GM06990 (cell line): ENCODE results near the gene RPH3AL.

Experiments
- DNase-seq: peaks from one replicate; pipeline ENCODE4 v3.0.0-alpha.2; 2011; ENCODE audit not compliant: insufficient read length; ENCODE audit errors: extremely low read depth
- H3K27me3 ChIP-seq: replicated peaks from 2 replicates; pipeline ENCODE4 v1.6.0; 2011; ENCODE audit warnings: low read length; ENCODE audit not compliant: control insufficient read depth, insufficient read depth
- H3K36me3 ChIP-seq: 2 replicates; pipeline ENCODE4 v1.5.1; 2011; ENCODE audit warnings: low read length; ENCODE audit not compliant: control insufficient read depth, insufficient read depth
- H3K4me3 ChIP-seq: replicated peaks from 2 replicates; pipeline ENCODE4 v1.5.1; 2011; ENCODE audit warnings: low read depth, mild to moderate bottlenecking, control low read depth, low read length
- TF ChIP-seq, protein P1 (sequence below): IDR thresholded peaks from 2 replicates; pipeline ENCODE4 v1.5.1; 2011; ENCODE audit warnings: low read length, control low read depth, mild to moderate bottlenecking, inconsistent platforms; ENCODE audit not compliant: insufficient read depth, poor library complexity, severe bottlenecking

The RPH3AL gene

DNA sequence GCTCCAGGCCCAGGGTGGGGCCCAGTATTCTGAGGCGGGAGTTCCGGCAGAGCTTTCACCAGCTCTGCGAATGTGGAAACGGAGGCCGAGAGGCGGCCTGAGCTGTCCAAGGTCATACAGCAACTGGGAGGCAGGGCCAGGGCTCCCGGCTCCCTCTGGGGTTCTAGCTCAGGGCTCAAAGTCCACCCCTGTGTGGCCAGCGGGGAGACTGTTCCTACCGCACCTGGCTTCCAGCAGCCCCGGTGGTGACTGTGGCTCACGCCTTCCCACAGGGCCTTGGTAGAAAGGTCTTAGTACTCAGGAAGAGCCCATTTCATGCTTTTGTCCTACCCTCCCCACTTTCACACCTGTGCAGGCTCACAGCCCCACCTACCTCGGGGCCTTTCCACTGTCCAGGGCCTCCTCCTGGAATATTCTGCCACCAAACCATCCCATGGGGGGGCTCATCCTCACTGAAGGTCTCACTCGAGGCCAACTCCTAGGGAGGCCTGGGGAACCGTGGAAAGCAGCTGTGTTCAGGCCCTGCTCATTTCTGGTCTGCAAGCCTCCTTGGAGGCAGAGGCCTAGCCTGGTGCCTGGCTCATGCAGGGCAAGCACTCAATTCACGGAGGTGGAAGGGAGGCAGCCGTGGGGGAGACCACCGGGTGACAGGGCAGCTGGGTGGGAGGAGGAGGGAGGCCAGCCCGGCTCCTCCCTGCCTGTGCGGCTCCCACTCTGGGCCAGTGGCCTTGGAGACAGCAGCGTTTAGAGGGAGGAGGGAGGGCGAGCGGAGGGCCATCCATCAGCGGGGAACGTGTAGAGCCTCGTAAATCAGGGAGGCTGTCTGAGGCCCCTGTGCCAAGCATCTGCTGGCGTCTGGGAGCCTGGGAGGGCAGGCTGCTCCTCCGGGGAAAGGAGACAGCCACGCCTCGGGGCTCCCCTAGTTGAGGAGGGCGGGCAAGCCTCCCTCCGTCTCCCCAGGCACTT, 158.5 kb downstream of the RPH3AL start:
- H3K27me3 ChIP-seq, result no peaks in the 10 kb centered on the region; the same call in 1 of the 2 replicates
- TF ChIP-seq, protein P1, sequence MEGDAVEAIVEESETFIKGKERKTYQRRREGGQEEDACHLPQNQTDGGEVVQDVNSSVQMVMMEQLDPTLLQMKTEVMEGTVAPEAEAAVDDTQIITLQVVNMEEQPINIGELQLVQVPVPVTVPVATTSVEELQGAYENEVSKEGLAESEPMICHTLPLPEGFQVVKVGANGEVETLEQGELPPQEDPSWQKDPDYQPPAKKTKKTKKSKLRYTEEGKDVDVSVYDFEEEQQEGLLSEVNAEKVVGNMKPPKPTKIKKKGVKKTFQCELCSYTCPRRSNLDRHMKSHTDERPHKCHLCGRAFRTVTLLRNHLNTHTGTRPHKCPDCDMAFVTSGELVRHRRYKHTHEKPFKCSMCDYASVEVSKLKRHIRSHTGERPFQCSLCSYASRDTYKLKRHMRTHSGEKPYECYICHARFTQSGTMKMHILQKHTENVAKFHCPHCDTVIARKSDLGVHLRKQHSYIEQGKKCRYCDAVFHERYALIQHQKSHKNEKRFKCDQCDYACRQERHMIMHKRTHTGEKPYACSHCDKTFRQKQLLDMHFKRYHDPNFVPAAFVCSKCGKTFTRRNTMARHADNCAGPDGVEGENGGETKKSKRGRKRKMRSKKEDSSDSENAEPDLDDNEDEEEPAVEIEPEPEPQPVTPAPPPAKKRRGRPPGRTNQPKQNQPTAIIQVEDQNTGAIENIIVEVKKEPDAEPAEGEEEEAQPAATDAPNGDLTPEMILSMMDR, result no peak
- no peak overlapping the region for H3K4me3 ChIP-seq
- H3K36me3 ChIP-seq, result no peaks in the 10 kb centered on the region
- DNase-seq, result no peak

DNA sequence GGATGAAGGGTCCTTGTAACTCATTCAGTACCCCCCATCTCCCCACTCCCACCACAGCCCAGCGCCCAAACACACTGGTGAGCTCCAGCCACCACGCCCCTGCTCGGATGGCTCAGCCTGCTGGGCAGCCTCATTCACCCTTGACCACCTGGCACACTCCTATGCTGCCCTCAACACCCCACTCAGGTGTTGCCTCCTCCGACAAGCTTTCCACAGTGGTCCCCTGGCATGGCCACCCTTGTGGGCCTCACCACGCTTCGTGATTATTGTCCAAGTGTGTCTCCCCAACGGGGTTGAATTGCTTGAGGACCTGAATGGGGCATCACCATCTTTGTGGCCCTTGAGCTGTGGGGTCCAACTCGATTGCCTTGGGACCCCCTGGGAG, 159.2 kb downstream of the RPH3AL start:
- no peak for DNase-seq
- no peaks in the 10 kb centered on the region for H3K36me3 ChIP-seq
- no peak overlapping the region for H3K4me3 ChIP-seq
- H3K27me3 ChIP-seq, result no peaks in the 10 kb centered on the region; the same call in 1 of the 2 replicates
- TF ChIP-seq, protein P1, result no peak

DNA sequence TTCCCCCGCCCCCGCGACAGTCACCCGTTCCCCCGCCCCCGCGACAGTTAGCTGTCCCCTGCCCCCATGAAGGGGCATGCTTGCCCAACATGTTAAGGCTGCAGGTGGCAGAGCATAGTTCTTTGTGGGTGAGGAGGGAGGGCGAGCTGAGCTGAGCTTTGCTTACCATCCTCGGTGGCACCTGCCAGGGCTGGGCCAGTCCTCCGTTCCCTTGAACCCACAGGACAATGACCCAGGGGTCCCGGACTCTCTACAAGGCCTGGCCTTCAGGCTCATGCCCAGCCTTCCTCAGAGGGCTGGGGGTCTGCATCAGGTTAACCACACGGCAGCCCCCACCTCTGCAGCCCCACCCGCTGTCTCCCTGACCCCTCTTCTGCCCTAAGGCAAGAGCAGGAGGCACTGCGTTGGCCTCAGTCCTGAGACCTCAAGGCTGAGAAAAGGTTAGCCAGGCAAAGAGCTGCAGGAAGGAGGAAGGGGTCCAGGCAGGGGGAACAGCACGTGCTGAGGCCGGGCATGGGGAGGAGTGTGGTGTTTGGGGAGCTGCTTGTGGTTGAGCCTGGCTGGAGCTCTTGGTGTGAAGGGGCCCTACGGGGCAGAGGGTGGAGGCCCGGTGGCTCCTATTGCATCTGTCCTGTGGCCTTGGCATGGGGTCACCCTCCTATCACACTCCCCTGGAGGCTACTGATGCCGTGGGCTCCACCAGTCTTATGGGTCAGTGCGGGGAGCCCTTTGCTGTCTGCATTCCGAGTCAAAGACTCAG, 159.8 kb downstream of the RPH3AL start:
- no peaks in the 10 kb centered on the region for H3K36me3 ChIP-seq
- no peak overlapping the region for H3K4me3 ChIP-seq
- TF ChIP-seq, protein P1, result no peak
- H3K27me3 ChIP-seq, result no peaks in the 10 kb centered on the region; the same call in 1 of the 2 replicates
- no peak for DNase-seq

DNA sequence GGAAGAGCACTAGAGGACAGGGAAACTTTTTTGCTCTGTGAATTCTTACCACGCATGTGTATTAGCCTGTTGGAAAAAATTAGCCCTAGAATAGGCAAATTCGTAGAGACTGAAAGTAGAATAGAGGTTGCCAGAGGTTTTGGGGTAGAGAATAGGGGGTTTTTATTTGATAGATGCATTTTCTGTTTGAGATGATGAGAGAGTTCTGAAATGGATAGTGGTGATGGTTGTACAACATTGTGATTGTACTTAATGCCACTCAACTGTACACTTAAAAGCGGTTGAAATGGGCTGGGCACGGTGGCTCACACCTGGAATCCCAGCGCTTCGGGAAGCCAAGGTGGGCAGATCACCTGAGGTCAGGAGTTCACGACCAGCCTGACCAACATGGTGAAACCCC, 163.2 kb downstream of the RPH3AL start:
- H3K27me3 ChIP-seq, result no peaks in the 10 kb centered on the region; the same call in 1 of the 2 replicates
- no peak overlapping the region for H3K4me3 ChIP-seq
- TF ChIP-seq, protein P1, result no peak
- H3K36me3 ChIP-seq, result no peaks in the 10 kb centered on the region
- DNase-seq, result no peak

DNA sequence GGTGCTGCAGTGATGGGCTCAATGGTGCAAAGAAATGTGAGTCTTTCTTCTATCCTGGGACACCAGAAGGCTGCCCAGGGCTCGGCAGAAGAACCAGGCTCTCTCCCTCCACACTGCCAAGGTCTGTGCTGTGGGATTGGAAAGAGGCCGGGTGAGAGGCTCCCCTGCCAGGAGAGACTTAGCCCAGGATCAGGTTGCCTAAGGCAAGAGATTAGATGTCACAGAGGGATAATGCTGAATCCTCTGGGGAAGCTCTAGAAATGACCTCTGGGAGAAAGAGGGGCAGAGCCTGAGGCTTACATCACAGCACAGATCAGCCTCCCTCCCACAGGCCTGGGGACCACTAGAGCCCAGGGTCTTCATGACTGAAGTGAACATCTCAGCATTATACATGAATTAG, 165.5 kb downstream of the RPH3AL start:
- no peak overlapping the region for H3K4me3 ChIP-seq
- DNase-seq, result no peak
- no peaks in the 10 kb centered on the region; the same call in 1 of the 2 replicates for H3K27me3 ChIP-seq
- TF ChIP-seq, protein P1, result no peak
- no peaks in the 10 kb centered on the region for H3K36me3 ChIP-seq
